SK-N-SH (cell line): Measurements from ENCODE around the gene G3BP2.

ENCODE experiments used
- CHD2 ChIP-seq: fragments of 150-350 bp; IDR thresholded peaks from 2 replicates; pipeline ENCODE4 v1.6.1; 2018; ENCODE audit warnings: low read length; ENCODE audit not compliant: partially characterized antibody
- FOXJ3 ChIP-seq: sonication (generic); formaldehyde crosslinking; IDR thresholded peaks from 2 replicates; pipeline ENCODE4 v1.5.1; 2020; ENCODE audit warnings: mild to moderate bottlenecking, missing genetic modification reagents
- JUND ChIP-seq: IDR thresholded peaks from 2 replicates; pipeline ENCODE4 v1.4.0; 2012
- TF ChIP-seq, protein P1 (sequence below): fragments of 200-600 bp; sonication (generic); IDR thresholded peaks from 2 replicates; pipeline ENCODE4 v1.6.1; 2017; ENCODE audit warnings: antibody characterized with exemption, mild to moderate bottlenecking, moderate library complexity
- TF ChIP-seq, protein P2 (sequence below): IDR thresholded peaks from 2 replicates; pipeline ENCODE4 v1.4.0; 2012; ENCODE audit warnings: low read depth

DNA sequence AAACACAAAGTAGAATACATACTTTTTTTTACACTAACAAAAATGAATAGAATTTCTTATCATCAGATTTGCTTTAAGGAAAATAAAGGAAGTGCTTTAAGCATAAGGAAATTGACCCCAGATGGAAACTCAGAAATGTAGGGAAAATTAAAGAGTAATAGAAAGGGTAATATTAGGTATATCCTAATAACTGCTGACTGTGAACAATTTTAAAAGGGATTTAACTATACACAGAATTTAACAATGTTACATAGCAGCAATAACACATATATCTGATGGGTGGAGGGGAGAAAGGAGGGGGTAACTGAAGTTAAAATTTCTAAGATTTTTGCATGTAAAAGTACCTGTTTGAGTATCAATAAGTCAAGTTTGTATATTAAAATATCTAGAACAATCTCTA, 51.5 kb downstream of the G3BP2 start:
- TF ChIP-seq JUND (no peak), CHD2 (no peak), FOXJ3 (no peak)
- TF ChIP-seq, protein P1, sequence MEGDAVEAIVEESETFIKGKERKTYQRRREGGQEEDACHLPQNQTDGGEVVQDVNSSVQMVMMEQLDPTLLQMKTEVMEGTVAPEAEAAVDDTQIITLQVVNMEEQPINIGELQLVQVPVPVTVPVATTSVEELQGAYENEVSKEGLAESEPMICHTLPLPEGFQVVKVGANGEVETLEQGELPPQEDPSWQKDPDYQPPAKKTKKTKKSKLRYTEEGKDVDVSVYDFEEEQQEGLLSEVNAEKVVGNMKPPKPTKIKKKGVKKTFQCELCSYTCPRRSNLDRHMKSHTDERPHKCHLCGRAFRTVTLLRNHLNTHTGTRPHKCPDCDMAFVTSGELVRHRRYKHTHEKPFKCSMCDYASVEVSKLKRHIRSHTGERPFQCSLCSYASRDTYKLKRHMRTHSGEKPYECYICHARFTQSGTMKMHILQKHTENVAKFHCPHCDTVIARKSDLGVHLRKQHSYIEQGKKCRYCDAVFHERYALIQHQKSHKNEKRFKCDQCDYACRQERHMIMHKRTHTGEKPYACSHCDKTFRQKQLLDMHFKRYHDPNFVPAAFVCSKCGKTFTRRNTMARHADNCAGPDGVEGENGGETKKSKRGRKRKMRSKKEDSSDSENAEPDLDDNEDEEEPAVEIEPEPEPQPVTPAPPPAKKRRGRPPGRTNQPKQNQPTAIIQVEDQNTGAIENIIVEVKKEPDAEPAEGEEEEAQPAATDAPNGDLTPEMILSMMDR: no peak
- TF ChIP-seq, protein P2, sequence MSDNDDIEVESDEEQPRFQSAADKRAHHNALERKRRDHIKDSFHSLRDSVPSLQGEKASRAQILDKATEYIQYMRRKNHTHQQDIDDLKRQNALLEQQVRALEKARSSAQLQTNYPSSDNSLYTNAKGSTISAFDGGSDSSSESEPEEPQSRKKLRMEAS: no peak
